Stimulated activated CD8-positive, alpha-beta memory T cell treated with anti-CD3 and anti-CD28 coated beads, Interleukin-15, amount 100 ng/mL, for 1 hour (primary cell): ENCODE measurements around the gene RASL11B.

ENCODE experiments used
- DNase-seq: peaks from one replicate; pipeline ENCODE4 v3.0.0-alpha.2; 2020; ENCODE audit warnings: low read depth

The RASL11B gene

DNA sequence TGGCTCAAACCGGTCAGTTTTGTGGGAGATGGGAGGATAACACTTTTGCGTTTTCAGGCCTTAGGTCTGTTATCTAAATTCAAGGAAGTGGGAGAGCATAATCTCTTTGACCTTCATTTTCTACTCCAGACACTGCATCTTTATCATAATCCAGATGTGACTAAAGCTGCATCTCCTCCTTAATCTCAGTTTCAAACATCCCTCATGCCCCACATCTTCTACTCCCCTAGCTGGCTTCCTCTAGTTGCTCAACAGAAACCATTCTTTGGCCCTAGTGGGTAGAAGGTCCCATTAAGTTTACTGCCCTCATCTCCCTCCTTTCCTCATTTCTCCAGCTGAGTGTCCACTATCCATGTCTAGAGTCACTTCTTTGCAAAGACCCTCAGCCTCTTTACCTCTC is 18.8 kb upstream of the RASL11B start:
- no peak for DNase-seq

DNA sequence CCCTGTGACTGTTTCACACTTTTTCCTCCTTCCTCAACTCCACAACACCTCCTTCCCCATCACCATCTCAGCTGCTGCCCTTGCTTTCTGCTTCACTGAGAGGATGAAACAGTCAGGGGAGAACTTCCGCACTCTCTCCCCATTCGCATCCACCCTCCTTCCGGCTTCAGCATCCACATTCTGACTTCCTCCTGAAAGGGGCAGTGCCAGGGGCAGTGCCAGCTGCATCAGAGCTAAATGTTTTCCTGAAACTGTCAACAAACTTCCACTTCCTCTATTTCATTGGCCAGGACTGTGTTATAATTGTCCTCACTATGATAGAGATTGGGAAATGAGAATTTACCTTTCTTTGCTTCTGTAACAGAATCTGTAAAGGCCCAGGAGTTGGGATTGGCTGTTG is 18.2 kb upstream of the RASL11B start:
- DNase-seq, result no peak

DNA sequence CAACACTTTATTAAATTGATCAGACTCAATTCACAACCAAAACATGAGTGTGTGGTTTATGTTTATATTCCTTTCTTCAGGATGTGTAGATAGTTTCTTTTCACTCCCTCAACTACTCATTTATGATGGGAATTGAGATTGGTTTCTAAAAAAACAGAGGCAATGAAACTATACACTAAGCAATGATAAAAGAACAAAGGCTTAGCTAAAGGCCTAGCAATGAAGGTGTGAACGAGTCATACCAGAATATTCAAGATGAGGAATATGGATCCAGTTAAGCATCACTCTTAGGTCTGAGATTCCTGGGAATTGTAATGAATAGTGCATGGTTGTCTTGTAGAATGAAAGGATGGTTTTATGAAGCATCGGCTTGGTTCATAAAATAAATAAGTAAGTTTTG is 17.5 kb upstream of the RASL11B start:
- no peak for DNase-seq

DNA sequence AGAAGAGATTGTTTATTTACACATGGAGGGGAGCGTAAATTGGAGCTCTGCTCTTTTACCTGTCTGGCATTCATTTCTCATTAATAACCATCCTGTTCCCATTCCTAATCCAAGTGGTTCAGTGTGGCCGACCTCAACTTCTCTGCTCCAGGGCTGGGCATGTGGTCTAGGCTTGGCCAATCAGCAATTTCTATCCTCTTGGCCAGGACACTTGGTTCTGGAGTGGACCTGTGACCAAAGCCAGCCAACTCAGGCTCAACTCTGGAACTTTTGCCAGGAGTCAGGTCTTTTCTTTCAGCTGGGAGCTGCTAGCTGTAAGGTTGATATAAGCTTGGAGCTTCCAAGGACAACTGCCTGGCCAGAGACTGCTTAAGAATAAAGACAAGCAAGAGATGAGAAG is 15.6 kb upstream of the RASL11B start:
- DNase-seq, result no peak

DNA sequence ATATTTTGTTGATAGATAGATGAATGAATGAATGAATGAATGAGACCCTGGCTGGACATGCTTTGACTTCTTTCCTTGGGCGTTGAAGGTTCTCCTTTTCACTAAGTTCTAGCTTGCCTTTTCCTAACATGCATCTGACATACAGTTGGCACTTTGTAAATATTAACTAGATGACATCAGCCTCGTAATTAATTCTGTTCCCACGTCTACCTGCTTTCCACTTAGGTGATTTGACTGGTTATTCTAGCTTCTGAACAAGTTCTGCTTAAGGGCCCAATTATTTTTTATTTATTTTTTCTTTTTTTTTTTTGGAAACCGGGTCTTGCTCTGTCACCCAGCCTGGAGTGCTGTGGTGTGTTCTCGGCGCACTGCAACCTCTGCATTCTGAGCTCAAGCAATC is 13.9 kb upstream of the RASL11B start:
- DNase-seq, result no peak

DNA sequence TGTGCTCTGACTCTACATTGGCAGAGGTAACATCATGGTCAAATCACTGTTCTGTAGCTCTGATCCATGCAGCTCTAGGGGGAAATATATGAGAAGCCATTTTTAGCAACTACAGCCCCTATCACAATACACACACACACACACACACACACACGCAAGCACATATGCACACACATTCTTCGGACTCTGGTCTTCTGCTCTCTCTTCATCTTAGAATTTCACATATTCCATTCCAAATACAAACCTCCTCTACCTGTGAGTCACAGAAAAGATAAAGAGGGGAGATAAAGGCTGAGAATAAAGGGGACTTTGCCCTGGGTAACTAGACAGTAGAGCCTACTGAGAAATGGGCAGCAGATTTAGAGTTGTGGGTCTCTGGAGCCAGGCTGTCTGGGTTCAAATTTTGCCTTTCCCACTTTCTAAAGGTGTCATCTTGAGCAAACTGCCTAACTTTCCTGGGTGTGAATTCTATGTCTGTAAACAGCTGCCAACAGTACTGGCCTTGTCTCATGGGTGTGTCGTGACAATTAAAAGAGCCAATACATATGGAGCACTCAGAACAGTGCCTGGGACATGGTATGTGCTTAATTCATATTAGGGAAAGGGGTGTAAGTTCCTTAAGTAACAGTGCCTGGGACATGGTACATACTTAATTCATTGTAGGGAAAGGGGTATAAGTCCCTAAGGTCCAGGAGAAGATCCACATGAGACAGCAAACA is 11.6 kb upstream of the RASL11B start:
- DNase-seq, result no peak

DNA sequence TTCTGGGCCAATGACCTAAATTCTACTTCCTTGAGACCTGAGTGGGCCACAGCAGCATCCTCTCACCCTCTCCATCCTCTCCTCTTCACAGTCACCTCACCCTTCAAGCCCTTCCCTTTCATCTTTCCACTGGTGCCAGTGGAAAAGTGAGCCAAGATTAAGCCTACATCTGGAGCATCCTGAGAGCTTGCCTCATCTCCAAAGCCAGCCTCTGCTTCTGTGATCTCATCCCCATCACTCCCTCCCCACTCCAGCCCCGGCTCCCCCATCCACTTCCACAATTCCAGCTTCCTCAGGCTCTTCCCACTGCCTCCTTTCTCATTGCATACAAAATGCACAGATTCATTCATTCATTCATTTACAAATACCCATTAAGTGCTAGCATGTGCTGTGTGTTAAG is 10.1 kb upstream of the RASL11B start:
- no peak for DNase-seq

DNA sequence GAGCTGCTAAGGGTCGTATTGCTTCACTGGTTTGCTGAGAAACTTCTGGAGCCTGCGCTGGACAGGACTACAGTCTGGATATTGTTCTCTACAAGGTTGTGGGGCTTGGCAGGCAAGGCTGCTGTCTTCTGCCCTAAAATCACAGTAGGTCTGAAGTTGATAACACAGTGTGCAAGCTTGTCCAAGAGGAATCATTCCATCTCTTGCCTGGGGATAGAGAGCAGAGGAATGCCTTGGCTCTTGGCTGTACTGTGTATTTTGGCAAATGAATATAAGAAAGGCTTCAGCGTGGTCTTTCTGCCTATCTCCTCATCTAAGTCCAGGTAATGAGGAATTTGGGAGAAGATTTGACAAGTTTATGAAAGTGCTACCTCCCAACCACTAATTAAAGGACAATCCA is 9.4 kb upstream of the RASL11B start:
- no peak for DNase-seq

DNA sequence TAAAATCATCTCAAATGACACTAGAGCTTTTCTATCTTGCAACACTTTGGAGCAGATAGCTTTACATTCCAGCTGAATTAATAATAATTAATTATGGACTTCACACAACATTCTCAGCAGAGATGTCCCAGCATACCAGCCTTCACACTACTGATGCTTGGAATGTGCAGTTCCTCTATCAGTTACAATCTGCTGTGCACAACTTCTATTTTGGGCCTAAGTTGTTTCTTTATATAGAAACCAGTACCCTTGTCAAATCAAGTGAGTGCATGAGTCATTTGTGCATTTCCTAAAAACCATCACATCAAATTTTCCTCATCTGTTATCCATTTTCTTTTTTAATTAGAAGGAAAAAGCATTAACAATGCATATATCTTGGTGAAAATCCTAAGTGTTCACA is 8.8 kb upstream of the RASL11B start:
- no peak for DNase-seq

DNA sequence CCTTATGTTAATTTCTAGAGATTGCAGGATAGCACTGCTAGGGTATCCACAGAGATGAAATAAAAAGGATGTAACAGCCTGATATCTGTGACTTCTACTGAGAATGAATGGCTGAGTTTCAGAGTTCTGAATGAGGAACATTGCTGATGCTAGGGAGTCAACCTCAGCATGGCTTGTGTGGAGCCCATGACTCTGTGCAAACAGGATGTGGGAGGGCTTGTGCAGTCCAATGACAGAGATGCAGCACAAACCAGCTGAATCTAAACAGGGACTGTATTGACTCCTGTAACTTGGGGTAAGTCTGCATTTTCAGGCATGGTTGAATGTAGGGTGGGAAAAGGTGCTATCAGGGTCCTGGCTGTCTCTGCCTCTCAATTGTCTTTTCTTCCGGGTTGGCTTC is 5.3 kb upstream of the RASL11B start:
- no peak for DNase-seq

DNA sequence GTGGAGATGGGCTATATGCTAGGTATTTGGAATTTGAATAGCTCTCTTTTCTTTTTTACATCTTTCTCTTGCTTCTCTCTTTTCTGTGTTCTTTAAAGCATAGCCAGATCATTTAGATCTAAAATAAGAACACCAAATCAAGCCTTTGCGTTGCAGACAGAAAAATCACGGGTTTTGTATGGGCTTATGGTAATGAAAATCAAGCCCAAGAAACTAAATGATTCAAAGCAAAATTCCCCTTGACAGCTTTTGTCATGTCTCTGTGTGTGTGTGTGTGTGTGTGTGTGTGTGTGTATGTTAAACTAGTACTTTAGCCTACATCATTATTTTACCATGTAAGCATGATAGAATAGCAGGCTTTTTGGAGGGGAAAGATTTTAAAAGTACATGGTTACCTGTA is 1.8 kb upstream of the RASL11B start:
- no peak for DNase-seq

DNA sequence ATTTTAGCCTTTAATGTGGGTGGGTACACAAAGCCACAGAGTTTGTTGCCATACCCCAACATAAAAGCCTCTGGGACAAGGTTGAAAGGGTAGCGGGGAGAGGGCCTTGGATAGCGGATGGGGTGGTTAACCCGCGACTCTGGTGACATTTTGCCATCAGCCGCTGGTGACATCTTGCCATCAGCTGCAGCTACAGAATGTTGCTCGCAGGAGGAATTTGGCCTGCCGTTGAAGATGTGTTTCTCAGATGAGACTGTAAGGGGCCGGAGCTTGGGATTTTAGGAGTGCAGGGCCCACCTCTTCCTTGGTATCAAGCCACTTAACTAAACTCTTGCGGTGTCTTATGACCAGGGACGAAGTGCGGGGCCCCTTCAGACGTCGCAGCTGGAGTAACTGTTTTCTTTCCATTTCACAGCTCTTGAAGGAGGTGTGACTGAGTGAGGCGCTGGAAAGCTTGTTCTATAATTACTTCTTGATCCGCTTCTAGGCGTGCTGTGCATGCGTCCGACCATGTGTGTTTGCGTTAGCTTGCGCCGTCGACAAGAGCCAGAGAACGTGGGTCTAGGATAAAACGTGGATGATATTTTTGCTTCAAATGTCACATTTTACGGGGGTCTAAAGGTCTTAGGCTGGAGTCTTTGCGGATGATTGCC is 820 bp upstream of the RASL11B start:
- DNase-seq, result no peak

DNA sequence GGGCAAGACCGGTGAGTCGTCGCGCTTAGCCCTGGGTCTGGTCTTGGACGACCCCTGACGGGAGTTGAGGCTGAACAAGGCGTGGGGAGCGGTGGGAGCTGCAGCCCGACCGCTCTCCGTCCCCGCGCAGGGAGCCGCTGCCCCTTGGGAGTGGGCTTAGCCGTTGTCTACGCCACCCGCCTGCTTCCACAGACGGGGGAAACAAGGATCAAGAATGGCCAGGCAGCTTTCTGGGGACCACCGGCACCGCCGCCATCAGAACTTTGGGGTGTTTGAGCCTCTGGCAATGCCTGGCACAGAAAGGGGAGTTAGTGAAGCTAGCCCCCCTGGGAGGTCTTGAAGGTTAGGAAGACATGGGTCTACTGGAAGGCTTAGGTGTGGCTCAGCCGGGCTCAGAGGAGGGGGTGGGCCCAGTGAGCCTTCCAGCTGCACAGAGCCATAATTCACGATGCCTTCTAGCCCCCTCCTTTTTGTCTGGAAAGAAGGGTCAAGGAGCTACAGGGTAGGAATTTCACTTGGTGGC is 583 bp downstream of the RASL11B start:
- no peak for DNase-seq

DNA sequence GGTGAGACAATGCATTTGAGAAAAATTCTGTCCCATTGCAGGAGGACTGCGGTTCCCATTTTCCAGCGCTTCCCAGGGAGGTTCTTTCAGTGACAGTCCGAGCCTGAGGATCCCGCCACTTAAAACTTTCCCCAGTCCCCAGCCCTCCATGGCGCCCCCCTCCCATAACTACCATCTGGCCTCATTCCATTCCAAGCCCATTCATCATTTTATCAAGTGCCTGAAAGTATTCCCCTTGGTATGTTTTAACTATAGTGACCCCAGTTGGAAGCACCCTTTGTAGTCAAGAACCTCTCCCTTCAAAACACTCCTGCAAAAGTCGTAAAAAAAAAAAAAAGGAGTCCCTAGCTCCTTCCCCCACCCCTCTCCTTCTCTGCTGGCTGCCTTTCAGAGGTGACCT is 1.2 kb downstream of the RASL11B start:
- DNase-seq, result no peak

DNA sequence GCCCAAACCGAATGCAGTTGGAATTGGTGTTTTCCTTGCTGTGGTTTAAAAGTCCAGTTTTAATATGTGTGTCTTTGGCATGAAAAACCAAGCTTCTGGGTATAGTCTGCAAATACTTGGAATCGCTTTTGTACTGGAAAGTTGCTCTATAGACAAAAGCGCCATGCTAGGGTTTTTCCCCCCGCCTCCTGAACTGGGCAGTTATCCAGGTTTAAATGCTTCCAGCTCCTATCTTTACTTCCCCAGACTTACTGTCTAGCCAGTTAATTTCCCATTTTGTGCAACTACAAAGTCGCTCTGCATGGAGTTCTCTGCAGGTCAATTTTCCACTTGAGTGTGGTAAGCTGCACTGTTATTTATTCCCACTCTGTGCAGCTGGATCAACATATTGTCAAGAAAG is 2.7 kb downstream of the RASL11B start:
- DNase-seq, result no peak

DNA sequence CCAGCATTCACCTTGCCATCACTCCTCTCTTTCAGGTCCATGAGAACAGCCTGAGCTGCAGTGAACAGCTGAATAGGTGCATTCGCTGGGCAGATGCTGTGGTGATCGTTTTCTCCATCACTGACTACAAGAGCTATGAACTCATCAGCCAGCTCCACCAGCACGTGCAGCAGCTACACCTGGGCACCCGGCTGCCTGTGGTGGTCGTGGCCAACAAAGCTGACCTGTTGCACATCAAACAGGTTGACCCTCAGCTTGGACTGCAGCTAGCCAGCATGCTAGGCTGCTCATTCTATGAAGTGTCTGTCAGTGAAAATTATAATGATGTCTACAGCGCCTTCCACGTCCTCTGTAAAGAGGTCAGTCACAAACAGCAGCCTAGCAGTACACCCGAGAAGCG is 3.2 kb downstream of the RASL11B start:
- DNase-seq, result no peak

DNA sequence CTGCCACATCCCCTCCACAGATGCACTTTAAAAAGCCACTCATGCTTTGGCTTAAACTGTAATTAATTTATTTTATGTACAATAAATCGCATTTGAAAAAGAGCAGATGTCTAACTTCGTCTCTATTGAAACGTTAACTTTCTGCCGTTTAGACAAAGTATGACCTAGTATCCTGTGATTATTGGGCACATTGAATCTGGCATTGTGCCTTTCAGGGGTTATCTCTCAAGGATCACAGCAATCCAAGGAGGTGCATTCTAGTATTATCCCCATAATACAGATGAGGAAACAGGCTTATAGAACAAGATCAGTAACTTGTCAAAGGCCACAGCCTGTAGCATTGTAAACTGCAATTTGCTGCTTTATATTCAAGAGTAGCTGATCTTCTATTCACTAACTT is 4.6 kb downstream of the RASL11B start:
- no peak for DNase-seq

DNA sequence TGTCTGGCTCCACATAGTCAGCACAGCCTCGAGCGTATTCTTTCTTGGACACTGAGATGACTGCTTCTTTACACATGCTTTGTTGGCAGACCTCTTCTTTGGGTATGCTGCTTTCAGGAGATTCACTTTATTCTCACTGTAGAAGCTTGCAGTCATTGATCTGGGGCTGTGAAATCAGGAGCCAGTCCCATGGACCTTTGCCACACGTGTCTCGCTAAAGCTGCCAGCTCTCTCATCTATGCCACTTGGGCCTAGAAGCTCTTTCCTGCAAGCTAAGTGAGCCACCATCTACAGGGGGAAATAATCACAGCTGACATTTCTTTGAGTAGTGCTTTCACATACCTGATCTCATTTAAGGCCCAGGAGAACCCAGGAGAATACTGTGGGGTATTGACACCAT is 5.0 kb downstream of the RASL11B start:
- no peak for DNase-seq

DNA sequence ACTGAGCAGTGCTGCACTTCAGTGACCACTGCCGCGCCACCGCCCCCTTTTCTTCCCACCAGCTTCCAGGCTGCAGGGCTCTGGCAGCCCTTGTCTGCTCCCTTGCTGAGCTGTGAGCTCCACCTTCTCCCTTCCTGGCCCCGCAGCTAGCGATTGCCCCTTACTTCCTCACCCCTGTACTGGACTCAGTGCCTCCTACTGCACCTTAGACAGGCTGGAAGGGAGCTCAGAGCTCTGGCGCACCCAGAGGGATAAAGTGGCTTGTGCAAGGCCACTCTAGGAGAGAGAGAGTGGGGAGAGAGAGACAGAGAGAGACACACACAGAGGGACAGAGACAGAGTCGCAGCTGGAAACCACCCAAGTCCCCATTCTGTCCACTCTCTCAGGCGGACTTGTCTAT is 6.0 kb downstream of the RASL11B start:
- DNase-seq, result no peak

DNA sequence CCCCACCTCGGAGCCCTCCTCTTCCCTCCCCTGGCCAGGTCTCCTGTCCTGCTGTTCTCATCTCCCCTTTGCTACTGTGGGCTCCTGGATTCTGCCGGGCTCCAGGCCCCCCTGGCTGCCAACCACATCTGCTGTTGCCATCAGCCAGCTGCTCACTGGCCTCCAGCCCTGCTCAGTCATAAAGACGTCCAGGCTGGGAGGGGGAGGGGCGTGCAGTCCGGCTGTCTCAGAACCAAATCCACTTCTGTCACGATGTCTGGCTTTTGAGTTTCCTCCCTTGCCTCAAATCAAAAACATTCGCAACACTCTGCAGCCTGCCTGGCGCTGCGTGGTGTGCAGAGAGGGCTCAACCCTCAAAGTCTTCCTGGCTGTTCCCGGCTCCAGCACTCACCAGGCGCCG is 7.1 kb downstream of the RASL11B start:
- DNase-seq, result no peak

DNA sequence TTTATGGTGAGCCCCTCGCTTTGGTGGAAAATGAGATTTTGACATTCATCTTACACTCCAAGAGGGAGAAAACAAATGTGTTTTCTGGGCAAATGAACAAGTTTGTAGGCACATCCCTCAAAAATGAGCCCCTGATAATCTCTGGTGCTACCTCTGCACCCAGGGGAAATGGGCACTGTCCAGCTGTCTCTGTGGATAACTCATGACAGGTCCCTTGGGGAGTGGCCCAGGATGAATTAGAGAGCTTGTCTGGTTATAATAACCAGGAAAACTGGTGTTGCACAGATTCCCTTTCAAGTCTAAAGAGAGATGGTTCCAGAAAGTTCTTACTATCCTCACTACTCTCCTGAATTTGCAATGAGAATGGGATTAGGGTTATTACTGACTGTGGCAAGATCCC is 7.5 kb downstream of the RASL11B start:
- DNase-seq, result no peak

DNA sequence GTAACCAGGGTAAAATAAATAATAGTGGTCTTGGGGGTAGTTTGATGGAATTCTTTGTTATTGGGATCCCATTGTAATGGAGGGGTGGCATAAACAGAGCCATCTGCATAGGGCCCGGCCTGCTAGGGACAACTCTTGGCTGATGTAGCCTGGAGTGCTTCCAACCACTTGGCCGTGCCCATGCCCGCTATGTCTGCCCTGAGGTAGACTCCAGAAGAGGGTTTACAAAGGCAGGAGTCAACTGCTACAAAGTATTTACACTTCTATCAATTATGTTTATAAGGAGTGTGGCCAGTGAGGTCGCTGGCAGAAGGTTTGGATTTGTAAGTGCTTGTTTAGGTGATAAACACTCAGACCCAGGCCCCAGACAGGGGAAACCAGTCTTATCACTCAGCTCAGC is 8.1 kb downstream of the RASL11B start:
- DNase-seq, result no peak

DNA sequence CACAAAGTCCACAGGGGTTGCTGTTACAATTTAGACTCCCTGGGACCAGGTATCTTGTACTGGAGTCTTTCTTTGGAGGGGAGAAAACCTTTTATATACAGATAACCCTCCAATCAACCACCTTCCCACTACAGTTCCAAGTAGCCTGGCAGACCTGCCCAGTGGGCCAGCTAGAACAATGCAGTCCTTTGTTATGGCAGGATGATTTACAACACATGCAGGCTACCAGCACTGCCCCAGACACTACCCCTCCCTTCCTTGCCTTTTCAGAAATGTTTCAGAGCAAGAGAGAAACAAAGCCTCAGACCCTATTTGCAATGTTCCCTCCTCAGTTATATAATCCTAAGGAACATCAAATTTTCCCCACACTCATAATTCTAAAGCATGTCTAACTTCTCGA is 11.1 kb downstream of the RASL11B start:
- DNase-seq, result no peak

DNA sequence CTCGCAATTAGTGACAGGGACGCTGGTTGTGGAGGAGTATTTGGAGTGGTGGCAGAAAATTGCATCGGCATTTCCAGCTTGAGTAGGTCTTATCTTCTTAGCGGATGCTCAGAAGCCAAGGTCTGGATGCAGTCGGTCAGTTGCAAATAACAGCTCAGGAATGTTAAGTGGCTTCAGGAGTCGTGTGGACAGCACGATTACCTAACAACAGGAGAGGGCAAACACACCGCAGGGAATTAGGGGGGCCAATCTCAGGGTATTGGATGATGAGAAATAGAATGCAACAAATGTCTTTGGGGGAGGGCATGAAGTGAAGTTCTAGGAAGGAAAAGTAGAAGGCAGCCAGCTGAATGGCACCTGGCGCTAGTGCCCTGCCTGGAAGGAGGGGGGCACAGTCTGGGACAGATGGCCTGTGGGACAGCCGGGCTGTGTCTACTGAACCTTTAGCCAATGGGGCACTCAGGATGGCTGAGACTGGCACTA is 11.8 kb downstream of the RASL11B start:
- no peak for DNase-seq
